ENCODE measurements around the gene CLIC4. TPM values are rescaled to one million over a fixed set of nuclear protein-coding genes. Genes with fewer than 3 reads are reported as not detected.
A peak's percentile ranks its signal among the peaks of the same experiment; 100 is the strongest.
"Not testable (repeated sequence)": the region's sequence is repeated elsewhere in the genome, so short reads cannot be mapped to it uniquely, and the experiment has no call there.

The CLIC4 gene
- total RNA-seq, 1 donor from 2014 or later = 120 TPM

- H3K4me3 ChIP-seq (ENCODE audit: low read depth, low read length) = no peak overlapping the region
- no peak for TF ChIP-seq CTCF (IDR thresholded peaks at IDR 0.05; ENCODE audit: insufficient read depth, low read length, severe bottlenecking)
- no peaks in the 10 kb centered on the region for H3K27me3 ChIP-seq (ENCODE audit: control insufficient read depth, insufficient read depth, low read length)
- H3K36me3 ChIP-seq (ENCODE audit: control insufficient read depth, insufficient read depth, low read length) = no peaks in the 10 kb centered on the region
- DNase-seq (ENCODE audit: low read depth) = peak; percentile 31
- peak; percentile 86 for FAIRE-seq
Measured at GRCh38 chr1:24888971-24889676, 143.9 kb downstream of the CLIC4 start.

- Histone ChIP-seq H3K4me3 (ENCODE audit: low read depth, low read length) (no peak overlapping the region), H3K27me3 (ENCODE audit: control insufficient read depth, insufficient read depth, low read length) (no peaks in the 10 kb centered on the region), H3K36me3 (ENCODE audit: control insufficient read depth, insufficient read depth, low read length) (no peaks in the 10 kb centered on the region)
- DNase-seq (ENCODE audit: low read depth) = no peak
- TF ChIP-seq CTCF (IDR thresholded peaks at IDR 0.05; ENCODE audit: insufficient read depth, low read length, severe bottlenecking) = no peak
- no peak for FAIRE-seq
Measured at GRCh38 chr1:24890887-24891286, 145.6 kb downstream of the CLIC4 start.

GRCh38 chr1:24891367-24891766 is 146.1 kb downstream of the CLIC4 start:
- not testable (repeated sequence) for H3K4me3 ChIP-seq (ENCODE audit: low read depth, low read length); DNase-seq (ENCODE audit: low read depth); FAIRE-seq

GRCh38 chr1:24892188-24893153 is 147.2 kb downstream of the CLIC4 start:
- Histone ChIP-seq H3K4me3 (ENCODE audit: low read depth, low read length) (no peak overlapping the region), H3K36me3 (ENCODE audit: control insufficient read depth, insufficient read depth, low read length) (no peaks in the 10 kb centered on the region), H3K27me3 (ENCODE audit: control insufficient read depth, insufficient read depth, low read length) (no peaks in the 10 kb centered on the region)
- DNase-seq (ENCODE audit: low read depth) = no peak
- no peak for TF ChIP-seq CTCF (IDR thresholded peaks at IDR 0.05; ENCODE audit: insufficient read depth, low read length, severe bottlenecking)
- FAIRE-seq = no peak

More at GRCh38 chr1:24891367-24891766, 146.1 kb downstream of the CLIC4 start:
- not testable (repeated sequence) for H3K36me3 ChIP-seq (ENCODE audit: control insufficient read depth, insufficient read depth, low read length); H3K27me3 ChIP-seq (ENCODE audit: control insufficient read depth, insufficient read depth, low read length)

- no peak for FAIRE-seq
Measured at GRCh38 chr1:24893431-24893830, 148.2 kb downstream of the CLIC4 start.

More at GRCh38 chr1:24893431-24893830, 148.2 kb downstream of the CLIC4 start:
- DNase-seq (ENCODE audit: low read depth) = no peak
- H3K4me3 ChIP-seq (ENCODE audit: low read depth, low read length) = no peak overlapping the region
- no peaks in the 10 kb centered on the region for H3K27me3 ChIP-seq (ENCODE audit: control insufficient read depth, insufficient read depth, low read length)
- H3K36me3 ChIP-seq (ENCODE audit: control insufficient read depth, insufficient read depth, low read length) = no peaks in the 10 kb centered on the region
- TF ChIP-seq CTCF (IDR thresholded peaks at IDR 0.05; ENCODE audit: insufficient read depth, low read length, severe bottlenecking) = no peak

Other genes with a start within 250 kb of the CLIC4 start
- gene RCAN3, start 242.6 kb upstream of the CLIC4 start, total RNA-seq = 12.1 and 15.9 TPM in 2 replicates
- 0.13 TPM in 1 of 2 replicates, not detected in the other for gene NCMAP, start 189.4 kb upstream of the CLIC4 start, total RNA-seq
- gene SRRM1, start 102.1 kb upstream of the CLIC4 start, total RNA-seq = 18.4 and 20.6 TPM in 2 replicates
- gene RUNX3, start 184.8 kb downstream of the CLIC4 start, total RNA-seq = 0.13 and 0.26 TPM in 2 replicates